Nephron (organoid): ENCODE measurements around the gene HOXA9.

Source experiments
- H3K27ac Mint-ChIP-seq, 3 experiments: 2 replicates each; pipeline ENCODE4 v1.8.0; 2020; ENCODE audit warnings: mixed read lengths in 3 of 3, mild to moderate bottlenecking in 2 of 3, moderate library complexity in 1 of 3
- H3K27me3 Mint-ChIP-seq: 2 replicates; pipeline ENCODE4 v1.8.0; 2021; ENCODE audit warnings: low read depth, mild to moderate bottlenecking, moderate library complexity, mixed read lengths
- H3K36me3 Mint-ChIP-seq: 2 replicates; pipeline ENCODE4 v1.8.0; 2020; ENCODE audit warnings: low read depth, mixed read lengths
- H3K4me1 Mint-ChIP-seq: 2 replicates; pipeline ENCODE4 v1.8.0; 2020; ENCODE audit warnings: mixed read lengths
- H3K4me3 Mint-ChIP-seq, 3 experiments: 2 replicates each; pipeline ENCODE4 v1.8.0; 2020; ENCODE audit warnings: mild to moderate bottlenecking in 3 of 3, mixed read lengths in 3 of 3, moderate library complexity in 2 of 3
- H3K9me3 Mint-ChIP-seq: 2 replicates; pipeline ENCODE4 v1.8.0; 2020; ENCODE audit warnings: mixed read lengths
- CTCF ChIP-seq, 3 experiments: fragments of 200-600 bp; sonication (generic); IDR thresholded peaks; one replicate each; pipeline ENCODE4 v1.5.0; 2021; ENCODE audit warnings: antibody characterized with exemption in 3 of 3; ENCODE audit not compliant: unreplicated experiment in 3 of 3

HOXA9 gene

GRCh38 chr7:27139334-27140125, 25.8 kb downstream of the HOXA9 start:
- H3K9me3 Mint-ChIP-seq: no peaks in the 10 kb centered on the region
- H3K36me3 Mint-ChIP-seq: peaks cover 68% of the 10 kb centered on the region
- peak overlapping the region; percentile 98 to 100 (median 99) for H3K27ac Mint-ChIP-seq

DNA sequence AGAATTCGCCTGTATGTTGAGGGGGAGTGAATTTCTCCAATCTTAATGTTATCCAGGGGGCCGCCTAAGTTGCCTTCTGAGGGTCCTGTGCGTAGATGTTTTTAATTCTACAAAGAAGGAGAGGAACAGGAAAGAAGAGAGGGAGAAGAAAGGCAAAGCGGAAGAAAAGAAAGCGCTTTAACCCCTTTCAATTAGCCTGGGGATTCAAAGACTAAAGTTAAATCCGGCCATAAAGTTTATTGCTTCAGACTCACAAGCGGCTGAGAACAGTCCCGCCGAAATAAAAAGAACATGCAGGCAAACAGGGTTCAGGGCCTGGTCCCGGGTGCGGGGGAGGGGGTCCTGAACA, 26.4 kb downstream of the HOXA9 start:
- H3K4me1 Mint-ChIP-seq: peaks cover 86% of the 10 kb centered on the region
- peak overlapping the region; percentile 88 to 98 (median 95) for H3K4me3 Mint-ChIP-seq
- H3K27me3 Mint-ChIP-seq: peaks cover 10% of the 10 kb centered on the region
- peak overlapping the region; percentile 89 to 100 (median 99) for H3K27ac Mint-ChIP-seq
- H3K9me3 Mint-ChIP-seq: no peaks in the 10 kb centered on the region
- peaks cover 68% of the 10 kb centered on the region for H3K36me3 Mint-ChIP-seq
- no peak for TF ChIP-seq CTCF (IDR thresholded peaks at IDR 0.05; ENCODE audit: unreplicated experiment in 3 of 3)

More at GRCh38 chr7:27139334-27140125, 25.8 kb downstream of the HOXA9 start:
- peaks cover 10% of the 10 kb centered on the region for H3K27me3 Mint-ChIP-seq
- peaks cover 86% of the 10 kb centered on the region for H3K4me1 Mint-ChIP-seq
- peak overlapping the region; percentile 95 to 98 (median 96) for H3K4me3 Mint-ChIP-seq
- TF ChIP-seq CTCF (IDR thresholded peaks at IDR 0.05; ENCODE audit: unreplicated experiment in 3 of 3): no peak

GRCh38 chr7:27138472-27138871, 26.9 kb downstream of the HOXA9 start:
- H3K4me1 Mint-ChIP-seq: peaks cover 86% of the 10 kb centered on the region
- peak overlapping the region; percentile 89 to 100 (median 99) for H3K27ac Mint-ChIP-seq
- TF ChIP-seq CTCF (IDR thresholded peaks at IDR 0.05; ENCODE audit: unreplicated experiment in 3 of 3): no peak
- H3K36me3 Mint-ChIP-seq: peaks cover 67% of the 10 kb centered on the region
- H3K27me3 Mint-ChIP-seq: peaks cover 10% of the 10 kb centered on the region
- H3K9me3 Mint-ChIP-seq: no peaks in the 10 kb centered on the region
- peak overlapping the region; percentile 88 to 98 (median 95) for H3K4me3 Mint-ChIP-seq

GRCh38 chr7:27137640-27138315, 27.6 kb downstream of the HOXA9 start:
- Mint-ChIP-seq H3K27me3 (peaks cover 9% of the 10 kb centered on the region), H3K27ac (peak overlapping the region; percentile 89 to 100 (median 99)), H3K4me1 (peaks cover 91% of the 10 kb centered on the region), H3K4me3 (peak overlapping the region; percentile 88 to 98 (median 95)), H3K9me3 (no peaks in the 10 kb centered on the region), H3K36me3 (peaks cover 66% of the 10 kb centered on the region)
- TF ChIP-seq CTCF (IDR thresholded peaks at IDR 0.05; ENCODE audit: unreplicated experiment in 3 of 3): no peak

GRCh38 chr7:27134392-27134791, 30.9 kb downstream of the HOXA9 start:
- peak overlapping the region; percentile 70 to 95 (median 77) for H3K4me3 Mint-ChIP-seq
- peaks cover 82% of the 10 kb centered on the region for H3K4me1 Mint-ChIP-seq
- H3K9me3 Mint-ChIP-seq: no peaks in the 10 kb centered on the region
- H3K27me3 Mint-ChIP-seq: no peaks in the 10 kb centered on the region
- peak overlapping the region; percentile 89 to 99 (median 92) for H3K27ac Mint-ChIP-seq
- H3K36me3 Mint-ChIP-seq: peaks cover 36% of the 10 kb centered on the region
- no peak for TF ChIP-seq CTCF (IDR thresholded peaks at IDR 0.05; ENCODE audit: unreplicated experiment in 3 of 3)
